Suprapubic skin (tissue), 4 donors: Measurements from ENCODE around the gene FBXW2.

ENCODE experiments used
- EP300 ChIP-seq: sonication (generic); formaldehyde crosslinking; IDR thresholded peaks from one replicate; pipeline ENCODE4 v1.6.1; 2017; ENCODE audit warnings: antibody characterized with exemption
- POLR2A ChIP-seq, 2 donors: fragments of 450-650 bp; IDR thresholded peaks; one replicate each; pipeline ENCODE4 v1.6.1; 2017; ENCODE audit warnings: antibody characterized with exemption in 2 of 2, mild to moderate bottlenecking in 2 of 2, moderate library complexity in 2 of 2
- POLR2AphosphoS5 ChIP-seq, 3 donors: sonication (generic); formaldehyde crosslinking; IDR thresholded peaks; one replicate each; pipeline ENCODE4 v1.6.1; 2017; ENCODE audit warnings: antibody characterized with exemption in 3 of 3
- TF ChIP-seq, protein P1 (sequence below), 2 donors: fragments of 200-600 bp in 1 of 2; fragments of 450-650 bp in 1 of 2; sonication (generic) in 1 of 2; IDR thresholded peaks; one replicate each; pipeline ENCODE4 v1.5.1; 2016 to 2019; ENCODE audit warnings: antibody characterized with exemption in 2 of 2, mild to moderate bottlenecking in 1 of 2, moderate library complexity in 1 of 2

DNA sequence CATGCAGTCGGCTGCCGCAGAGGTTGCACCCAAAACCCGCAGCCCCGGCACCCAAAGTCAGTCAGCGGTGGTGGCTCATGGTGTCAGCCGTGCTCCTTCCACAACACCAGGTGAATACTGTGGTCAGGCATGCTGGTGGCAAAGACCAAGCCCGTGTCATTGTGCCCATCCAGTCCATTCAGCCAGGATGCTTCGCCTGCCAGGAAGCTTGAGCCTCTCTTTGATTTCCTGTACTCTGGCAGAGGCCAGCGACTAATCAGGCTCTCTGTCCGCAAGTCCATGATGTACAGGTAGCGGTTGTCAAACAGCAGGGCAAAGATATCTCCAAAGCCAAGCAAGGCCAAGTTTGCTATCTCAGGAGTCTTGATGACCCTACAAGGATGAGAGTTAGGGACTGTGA is 28.7 kb downstream of the FBXW2 start:
- TF ChIP-seq, protein P1, sequence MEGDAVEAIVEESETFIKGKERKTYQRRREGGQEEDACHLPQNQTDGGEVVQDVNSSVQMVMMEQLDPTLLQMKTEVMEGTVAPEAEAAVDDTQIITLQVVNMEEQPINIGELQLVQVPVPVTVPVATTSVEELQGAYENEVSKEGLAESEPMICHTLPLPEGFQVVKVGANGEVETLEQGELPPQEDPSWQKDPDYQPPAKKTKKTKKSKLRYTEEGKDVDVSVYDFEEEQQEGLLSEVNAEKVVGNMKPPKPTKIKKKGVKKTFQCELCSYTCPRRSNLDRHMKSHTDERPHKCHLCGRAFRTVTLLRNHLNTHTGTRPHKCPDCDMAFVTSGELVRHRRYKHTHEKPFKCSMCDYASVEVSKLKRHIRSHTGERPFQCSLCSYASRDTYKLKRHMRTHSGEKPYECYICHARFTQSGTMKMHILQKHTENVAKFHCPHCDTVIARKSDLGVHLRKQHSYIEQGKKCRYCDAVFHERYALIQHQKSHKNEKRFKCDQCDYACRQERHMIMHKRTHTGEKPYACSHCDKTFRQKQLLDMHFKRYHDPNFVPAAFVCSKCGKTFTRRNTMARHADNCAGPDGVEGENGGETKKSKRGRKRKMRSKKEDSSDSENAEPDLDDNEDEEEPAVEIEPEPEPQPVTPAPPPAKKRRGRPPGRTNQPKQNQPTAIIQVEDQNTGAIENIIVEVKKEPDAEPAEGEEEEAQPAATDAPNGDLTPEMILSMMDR (IDR thresholded peaks at IDR 0.05) = no peak
- TF ChIP-seq EP300 = no peak
- no peak for TF ChIP-seq POLR2AphosphoS5 (IDR thresholded peaks at IDR 0.05)
- no peak for TF ChIP-seq POLR2A (IDR thresholded peaks at IDR 0.05)
